ENCODE data around the gene IFFO2.

GRCh38 chr1:18891426-18891780 is 65.1 kb downstream of the IFFO2 start:
- TF ChIP-seq, protein P1, sequence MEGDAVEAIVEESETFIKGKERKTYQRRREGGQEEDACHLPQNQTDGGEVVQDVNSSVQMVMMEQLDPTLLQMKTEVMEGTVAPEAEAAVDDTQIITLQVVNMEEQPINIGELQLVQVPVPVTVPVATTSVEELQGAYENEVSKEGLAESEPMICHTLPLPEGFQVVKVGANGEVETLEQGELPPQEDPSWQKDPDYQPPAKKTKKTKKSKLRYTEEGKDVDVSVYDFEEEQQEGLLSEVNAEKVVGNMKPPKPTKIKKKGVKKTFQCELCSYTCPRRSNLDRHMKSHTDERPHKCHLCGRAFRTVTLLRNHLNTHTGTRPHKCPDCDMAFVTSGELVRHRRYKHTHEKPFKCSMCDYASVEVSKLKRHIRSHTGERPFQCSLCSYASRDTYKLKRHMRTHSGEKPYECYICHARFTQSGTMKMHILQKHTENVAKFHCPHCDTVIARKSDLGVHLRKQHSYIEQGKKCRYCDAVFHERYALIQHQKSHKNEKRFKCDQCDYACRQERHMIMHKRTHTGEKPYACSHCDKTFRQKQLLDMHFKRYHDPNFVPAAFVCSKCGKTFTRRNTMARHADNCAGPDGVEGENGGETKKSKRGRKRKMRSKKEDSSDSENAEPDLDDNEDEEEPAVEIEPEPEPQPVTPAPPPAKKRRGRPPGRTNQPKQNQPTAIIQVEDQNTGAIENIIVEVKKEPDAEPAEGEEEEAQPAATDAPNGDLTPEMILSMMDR (conservative IDR thresholded peaks at IDR 0.05), result no peak
- TF ChIP-seq EZH2 (IDR thresholded peaks at IDR 0.05; ENCODE audit: low read depth), result no peak

Data from PC-9 (cell line).